ENCODE data around the gene DNAH5.

Gene DNAH5

GRCh38 chr5:13692172-13692571 is 252.3 kb downstream of the DNAH5 start:
- no peak for DNase-seq

- DNase-seq = no peak
Observed at GRCh38 chr5:13676531-13676930, 268.0 kb downstream of the DNAH5 start.

DNA sequence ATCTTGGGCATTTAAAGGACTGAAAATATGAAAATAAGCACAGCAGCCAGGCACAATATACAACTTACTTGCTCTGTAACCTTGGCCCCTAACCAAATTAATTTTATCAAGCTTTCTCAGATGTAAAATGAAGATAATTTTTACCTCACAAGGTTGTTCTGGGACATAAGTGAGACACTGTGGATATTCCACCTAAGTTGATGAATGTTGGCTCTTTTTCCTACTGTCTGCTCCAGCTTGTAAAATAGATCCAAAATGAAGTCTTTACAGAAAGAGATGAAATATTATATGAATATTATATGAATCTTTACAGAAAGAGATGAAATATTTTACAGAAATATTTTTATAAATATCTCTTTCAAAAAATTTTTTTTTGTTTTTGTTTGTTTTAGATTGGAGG is 270.1 kb downstream of the DNAH5 start:
- no peak for DNase-seq

DNA sequence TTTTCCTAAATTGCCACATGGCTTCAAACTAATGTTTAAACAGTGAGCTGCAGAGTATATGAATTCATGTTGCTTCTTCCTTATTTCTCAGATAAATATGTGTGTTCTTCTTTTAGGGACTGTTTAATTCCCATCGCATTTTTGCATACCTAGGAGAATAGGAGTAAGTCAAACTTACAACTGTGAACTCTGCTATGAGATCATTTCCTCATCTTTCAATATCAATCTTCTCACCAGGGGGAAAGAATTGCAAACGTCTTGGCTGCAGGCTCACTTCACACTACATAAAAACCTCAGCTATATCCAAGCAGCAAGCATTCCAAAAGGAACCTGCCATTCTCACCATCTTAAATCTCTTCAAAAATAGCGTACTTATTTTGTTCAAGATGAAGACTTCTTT is 271.0 kb downstream of the DNAH5 start:
- DNase-seq = no peak

- no peak for DNase-seq
Observed at GRCh38 chr5:13664377-13664776, 280.1 kb downstream of the DNAH5 start.

GRCh38 chr5:13662626-13663025 is 281.9 kb downstream of the DNAH5 start:
- DNase-seq = no peak

DNA sequence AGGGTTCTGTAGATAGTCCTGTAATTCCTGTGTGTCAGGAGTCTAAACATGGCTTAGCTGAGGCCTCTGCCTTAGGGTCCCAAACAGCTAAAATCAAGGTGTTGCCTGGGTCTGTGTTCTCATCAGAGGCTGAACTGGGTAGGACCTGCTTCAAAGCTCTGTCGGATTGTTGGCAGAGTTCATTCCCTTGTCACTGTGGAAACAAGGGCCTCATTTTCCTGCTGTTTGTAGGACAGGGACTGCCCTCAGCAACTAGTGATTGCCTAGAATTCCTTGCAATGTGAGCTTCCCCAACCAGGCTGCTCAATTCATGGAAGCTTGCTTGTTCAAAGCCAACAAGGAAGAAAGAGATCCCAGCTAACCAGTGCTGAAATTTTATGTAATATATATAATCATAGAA is 283.2 kb downstream of the DNAH5 start:
- DNase-seq = no peak

DNA sequence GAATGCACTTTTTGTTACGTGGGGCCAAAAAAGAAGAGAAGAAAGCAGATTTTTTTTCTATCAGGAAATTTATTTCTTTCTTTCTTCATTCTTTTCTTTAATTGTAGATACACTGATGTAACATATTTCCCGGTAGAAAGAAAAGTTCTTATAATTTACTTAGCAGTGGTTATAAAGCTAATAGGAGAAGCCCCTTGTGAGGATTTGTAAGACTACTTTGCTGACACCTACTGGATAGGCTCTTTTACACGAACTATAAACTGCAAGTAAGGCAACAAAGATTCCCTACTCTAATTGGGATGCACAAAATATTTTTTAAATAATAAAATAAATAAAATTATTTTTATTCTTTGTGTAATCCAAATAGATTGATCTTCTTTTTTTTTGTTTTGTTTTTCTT is 284.4 kb downstream of the DNAH5 start:
- peak; percentile 20 for DNase-seq

GRCh38 chr5:13659391-13659790 is 285.1 kb downstream of the DNAH5 start:
- no peak for DNase-seq

GRCh38 chr5:13658761-13659160 is 285.7 kb downstream of the DNAH5 start:
- no peak for DNase-seq

DNA sequence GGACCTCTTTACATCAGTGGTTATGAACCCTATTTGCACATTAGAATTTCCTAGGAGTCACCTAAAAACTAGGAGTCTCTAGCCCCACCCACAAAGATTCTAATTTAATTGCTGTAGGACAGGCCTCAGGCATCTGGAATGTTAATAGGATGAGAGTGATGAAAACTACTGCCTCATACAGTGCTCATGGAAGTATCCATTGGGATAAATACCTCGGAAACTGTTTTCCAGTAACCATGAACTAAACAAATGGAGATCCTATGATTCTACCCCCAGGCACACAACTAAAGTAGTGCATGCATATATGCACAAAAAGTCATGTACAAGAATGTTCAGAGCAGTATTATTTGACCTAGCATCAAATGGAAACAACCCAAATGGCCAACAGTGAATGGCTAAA is 286.3 kb downstream of the DNAH5 start:
- DNase-seq = no peak

DNA sequence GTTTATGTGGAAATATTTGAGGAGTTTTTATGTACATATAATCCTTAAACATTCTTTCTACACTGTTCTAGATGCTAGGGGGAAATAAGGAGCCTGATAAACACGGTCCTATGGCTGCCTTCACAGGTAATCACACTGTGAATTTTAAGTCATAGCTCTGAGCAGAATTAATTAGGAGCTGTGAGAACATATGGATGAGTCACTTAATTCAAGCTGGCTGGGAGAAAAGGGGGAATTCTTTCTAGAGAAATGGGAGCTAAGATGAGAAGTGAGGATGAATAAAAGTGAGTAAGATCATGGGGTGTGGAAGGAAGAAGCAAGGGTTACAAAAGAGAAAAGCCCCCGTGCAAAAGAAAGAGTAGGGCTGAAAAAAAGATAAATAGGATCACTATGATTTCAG is 290.8 kb downstream of the DNAH5 start:
- DNase-seq = no peak

- no peak for DNase-seq
Observed at GRCh38 chr5:13649656-13650055, 294.8 kb downstream of the DNAH5 start.

DNA sequence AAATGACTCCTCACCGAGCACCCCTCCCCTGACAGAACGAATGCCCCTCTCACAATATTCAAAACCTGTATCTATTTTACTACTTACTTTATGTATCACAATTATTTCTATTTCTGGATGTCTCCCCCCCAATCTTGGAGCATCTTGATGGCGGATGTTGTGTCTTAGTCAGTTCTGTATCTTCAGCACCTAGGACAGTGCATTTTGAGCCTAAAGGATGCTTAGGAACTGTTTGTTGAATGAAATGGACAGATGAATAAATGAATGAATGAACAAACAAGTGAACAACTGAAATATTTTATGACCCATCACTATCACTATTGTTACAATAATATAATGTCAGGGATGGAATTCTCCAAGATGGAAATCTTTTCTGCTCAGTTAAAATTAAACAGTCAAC is 295.7 kb downstream of the DNAH5 start:
- DNase-seq = no peak

DNA sequence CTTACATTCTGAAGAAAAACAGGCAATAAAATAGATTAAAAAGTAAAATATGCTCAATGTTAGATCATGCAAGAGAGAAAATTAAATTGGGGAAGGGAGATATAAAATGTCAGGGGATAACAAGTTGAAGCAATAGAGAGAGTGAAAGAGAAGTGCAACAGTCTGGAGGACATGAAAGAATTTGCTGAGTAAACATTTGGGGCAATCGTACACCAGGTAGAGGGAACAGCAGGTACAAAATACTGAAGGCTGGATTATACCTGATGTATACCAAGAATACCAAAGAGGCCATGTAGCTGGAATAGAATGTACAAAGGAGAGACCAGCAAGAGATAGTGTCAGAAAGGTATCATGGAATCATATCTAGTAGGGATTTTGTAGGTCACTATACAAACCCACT is 300.8 kb downstream of the DNAH5 start:
- DNase-seq = no peak

DNA sequence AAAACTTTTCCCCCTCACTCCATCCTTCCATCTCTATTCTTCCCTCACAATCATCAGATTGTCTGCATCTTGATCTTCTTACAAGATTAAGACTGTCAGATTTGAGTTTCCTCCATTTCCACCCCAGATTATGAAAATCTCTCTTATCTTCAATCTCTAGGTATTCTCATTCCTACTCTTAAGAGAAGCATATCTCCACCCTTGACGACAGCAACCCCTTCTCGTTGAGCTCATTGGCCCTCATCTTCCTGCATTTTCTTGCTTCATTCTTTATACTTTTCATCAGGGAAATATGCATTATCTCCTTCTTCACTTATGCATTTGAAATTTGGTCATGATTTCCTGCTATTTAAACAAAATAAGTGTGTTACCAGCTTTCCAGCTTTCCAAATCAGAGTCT is 301.3 kb downstream of the DNAH5 start:
- DNase-seq = no peak
